Eye (tissue), 1 donor: ENCODE measurements around the gene AK5.

Experiments
- DNase-seq: peaks from one replicate; pipeline ENCODE4 v3.0.0-alpha.2; 2015

Gene AK5

GRCh38 chr1:77550135-77550534, 268.3 kb downstream of the AK5 start:
- DNase-seq = no peak

GRCh38 chr1:77552626-77553025, 270.8 kb downstream of the AK5 start:
- DNase-seq = no peak

GRCh38 chr1:77553568-77554291, 271.9 kb downstream of the AK5 start:
- no peak for DNase-seq

GRCh38 chr1:77556045-77556444, 274.2 kb downstream of the AK5 start:
- no peak for DNase-seq

- DNase-seq = no peak
Observed at GRCh38 chr1:77557053-77557452, 275.2 kb downstream of the AK5 start.

- DNase-seq = no peak
Observed at GRCh38 chr1:77558591-77559164, 276.9 kb downstream of the AK5 start.

GRCh38 chr1:77560741-77561140, 278.9 kb downstream of the AK5 start:
- DNase-seq = no peak

GRCh38 chr1:77562596-77563150, 280.9 kb downstream of the AK5 start:
- DNase-seq = no peak

- no peak for DNase-seq
Observed at GRCh38 chr1:77565321-77565720, 283.5 kb downstream of the AK5 start.

- no peak for DNase-seq
Observed at GRCh38 chr1:77571642-77572041, 289.8 kb downstream of the AK5 start.

GRCh38 chr1:77579547-77579946, 297.7 kb downstream of the AK5 start:
- no peak for DNase-seq

- no peak for DNase-seq
Observed at GRCh38 chr1:77582905-77583304, 301.1 kb downstream of the AK5 start.

GRCh38 chr1:77583483-77583882, 301.7 kb downstream of the AK5 start:
- no peak for DNase-seq

- no peak for DNase-seq
Observed at GRCh38 chr1:77584884-77585283, 303.1 kb downstream of the AK5 start.

- DNase-seq = no peak
Observed at GRCh38 chr1:77585610-77586314, 303.9 kb downstream of the AK5 start.

GRCh38 chr1:77589231-77589630, 307.4 kb downstream of the AK5 start:
- no peak for DNase-seq

- DNase-seq = no peak
Observed at GRCh38 chr1:77590651-77591050, 308.8 kb downstream of the AK5 start.

GRCh38 chr1:77592906-77593305, 311.1 kb downstream of the AK5 start:
- no peak for DNase-seq

- no peak for DNase-seq
Observed at GRCh38 chr1:77594366-77595112, 312.7 kb downstream of the AK5 start.

- no peak for DNase-seq
Observed at GRCh38 chr1:77597310-77597709, 315.5 kb downstream of the AK5 start.

GRCh38 chr1:77605246-77606026, 323.6 kb downstream of the AK5 start:
- no peak for DNase-seq

GRCh38 chr1:77608893-77609292, 327.1 kb downstream of the AK5 start:
- DNase-seq = peak; percentile 9
